Skin epidermis (tissue), 12 donors: ENCODE data around the gene TPPP3.

ENCODE experiments used
- H3K27ac ChIP-seq, 21 experiments: fragments of 200-600 bp; sonication (generic) in 11 of 21; one replicate each; pipeline ENCODE4 v1.5.0; 2020; ENCODE audit warnings: mild to moderate bottlenecking in 3 of 21, inconsistent platforms in 2 of 21, moderate library complexity in 2 of 21
- H3K4me3 ChIP-seq, 7 experiments: fragments of 200-600 bp; sonication (generic) in 2 of 7; one replicate each; pipeline ENCODE4 v1.5.0; 2020; ENCODE audit warnings: inconsistent platforms in 2 of 7, mild to moderate bottlenecking in 2 of 7, moderate library complexity in 1 of 7

The TPPP3 gene

DNA sequence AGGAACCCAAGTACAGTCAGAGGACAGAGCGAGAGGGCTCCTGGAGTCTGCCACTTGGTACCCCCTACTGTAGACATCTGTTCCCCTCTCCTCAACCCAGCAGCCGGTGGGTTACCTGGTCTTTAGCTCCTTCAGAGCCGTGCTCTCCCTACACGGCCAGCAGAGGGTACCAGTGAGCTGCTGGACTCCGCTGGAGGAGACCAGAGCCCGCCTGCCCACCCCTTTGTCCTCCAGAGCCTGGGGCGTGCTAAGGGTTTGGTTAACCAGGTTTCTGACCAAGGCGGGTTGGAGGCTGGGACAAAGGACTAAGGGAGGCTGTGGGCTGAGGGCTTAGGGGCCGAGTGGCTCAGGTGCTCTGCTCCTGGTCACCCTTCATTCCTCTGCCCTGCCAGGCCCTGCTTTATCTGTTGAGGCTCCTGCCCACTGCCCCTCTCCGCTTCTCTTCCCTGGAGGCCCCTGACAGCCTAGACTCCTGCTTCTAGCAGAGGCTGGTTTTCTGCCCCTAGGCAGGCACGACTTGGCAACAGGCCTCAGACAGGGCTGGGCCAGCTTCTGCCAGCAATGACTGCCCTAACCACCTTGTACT, 34.9 kb upstream of the TPPP3 start:
- Histone ChIP-seq H3K4me3 (no peak overlapping the region), H3K27ac (peak overlapping the region in 4 of 21 experiments; percentile 7 to 36 (median 18))

DNA sequence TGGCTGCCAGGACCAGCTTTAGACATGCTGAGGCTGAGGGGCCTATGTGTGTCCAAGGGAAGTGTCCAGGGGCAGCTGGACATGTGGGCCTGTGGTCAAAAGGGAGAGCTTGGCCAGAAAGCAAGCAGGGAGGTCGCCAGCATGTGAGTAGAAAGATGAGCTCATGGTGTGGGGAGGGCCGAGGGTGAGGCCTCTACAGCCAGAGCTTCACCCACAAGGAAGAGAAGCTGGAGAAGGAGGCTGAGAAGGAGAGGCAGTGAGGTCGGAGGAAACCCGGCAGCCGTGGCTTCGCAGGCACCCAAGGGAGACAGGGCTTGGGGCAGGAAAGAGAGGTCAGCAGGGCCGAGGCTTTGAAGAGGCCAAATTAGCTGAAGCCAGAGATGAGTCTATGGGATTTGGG, 33.7 kb upstream of the TPPP3 start:
- Histone ChIP-seq H3K4me3 (no peak overlapping the region), H3K27ac (no peak overlapping the region)

DNA sequence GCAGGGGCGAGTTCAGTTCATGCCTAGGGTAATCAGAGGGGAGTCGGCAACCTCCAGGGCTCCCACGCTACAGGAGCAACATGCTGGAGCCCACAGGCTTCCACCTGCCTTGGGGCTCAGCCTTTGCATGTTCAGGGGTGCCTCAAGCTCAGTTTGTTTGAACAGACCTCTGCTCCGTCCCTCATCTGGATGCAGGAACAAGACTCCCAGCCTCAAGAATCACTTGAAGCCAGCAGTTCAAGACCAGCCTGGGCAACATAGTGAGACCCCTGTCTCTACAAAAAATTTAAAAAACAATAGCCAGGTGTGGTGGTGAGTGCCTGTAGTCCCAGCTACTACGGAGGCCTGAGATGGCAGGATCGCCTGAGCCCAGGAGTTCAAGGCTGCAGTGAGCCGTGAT, 32.7 kb upstream of the TPPP3 start:
- peak overlapping the region in 2 of 21 experiments; percentile 10 to 16 for H3K27ac ChIP-seq
- no peak overlapping the region for H3K4me3 ChIP-seq

DNA sequence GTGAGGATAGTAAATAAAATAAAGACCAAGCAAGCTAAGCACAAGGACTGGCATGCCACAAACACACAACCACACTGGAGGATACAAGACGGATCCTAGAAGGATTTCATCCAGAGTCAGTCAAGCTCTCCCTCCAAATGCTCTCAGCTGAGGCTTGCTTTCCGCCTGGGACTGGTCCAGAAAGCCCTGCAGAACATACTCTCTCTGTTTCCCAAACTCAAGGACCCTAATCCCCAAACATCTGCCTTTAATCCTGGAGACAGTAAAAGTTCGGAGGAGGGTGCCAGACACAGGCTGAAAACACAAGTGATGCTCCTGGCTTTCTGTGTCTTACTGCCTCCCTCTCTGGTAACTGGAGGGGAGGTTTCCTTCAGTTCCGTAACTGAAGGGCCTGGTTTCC, 32.3 kb upstream of the TPPP3 start:
- Histone ChIP-seq H3K4me3 (no peak overlapping the region), H3K27ac (peak overlapping the region in 2 of 21 experiments; percentile 10 to 16)

DNA sequence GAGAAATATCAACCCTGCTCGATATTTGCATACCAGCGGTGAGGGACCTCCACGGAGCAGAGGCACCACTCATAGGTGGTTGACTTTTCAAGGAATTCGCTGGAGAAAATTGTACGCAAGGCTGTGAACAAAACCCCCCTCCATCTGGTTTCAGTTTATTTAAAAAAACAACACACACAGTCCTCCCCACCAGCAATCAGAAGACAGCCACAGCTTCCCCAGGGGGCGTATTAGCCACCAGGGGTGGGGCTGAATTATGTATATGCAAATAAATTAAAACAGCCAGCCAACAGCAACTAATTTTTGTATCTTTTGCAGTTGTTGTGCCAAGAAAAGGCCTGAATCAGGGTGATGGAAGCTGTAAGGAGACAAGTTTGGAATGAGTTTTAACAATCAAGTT, 31.8 kb upstream of the TPPP3 start:
- H3K27ac ChIP-seq, result peak overlapping the region in 1 of 21 experiments; percentile 14

DNA sequence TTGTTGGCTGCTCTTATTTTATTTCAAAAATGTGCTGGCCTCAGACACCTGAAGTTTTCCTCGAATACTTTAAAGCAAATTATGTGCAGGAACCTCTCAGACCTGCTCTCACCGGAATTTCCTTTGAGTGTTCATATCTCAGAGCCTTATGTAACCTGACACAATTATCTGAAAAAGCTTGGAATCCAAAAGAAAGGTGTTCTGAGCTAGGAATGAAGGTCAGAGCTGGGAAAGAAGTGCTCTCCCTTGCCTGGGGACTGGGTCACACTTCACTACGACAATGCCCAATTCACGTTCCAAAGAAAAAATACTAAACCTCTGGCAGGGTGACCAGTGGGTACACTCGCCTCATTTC, 30.9 kb upstream of the TPPP3 start:
- Histone ChIP-seq H3K27ac (no peak overlapping the region), H3K4me3 (no peak overlapping the region)

More for the DNA sequence above, 31.8 kb upstream of the TPPP3 start:
- H3K4me3 ChIP-seq, result no peak overlapping the region

DNA sequence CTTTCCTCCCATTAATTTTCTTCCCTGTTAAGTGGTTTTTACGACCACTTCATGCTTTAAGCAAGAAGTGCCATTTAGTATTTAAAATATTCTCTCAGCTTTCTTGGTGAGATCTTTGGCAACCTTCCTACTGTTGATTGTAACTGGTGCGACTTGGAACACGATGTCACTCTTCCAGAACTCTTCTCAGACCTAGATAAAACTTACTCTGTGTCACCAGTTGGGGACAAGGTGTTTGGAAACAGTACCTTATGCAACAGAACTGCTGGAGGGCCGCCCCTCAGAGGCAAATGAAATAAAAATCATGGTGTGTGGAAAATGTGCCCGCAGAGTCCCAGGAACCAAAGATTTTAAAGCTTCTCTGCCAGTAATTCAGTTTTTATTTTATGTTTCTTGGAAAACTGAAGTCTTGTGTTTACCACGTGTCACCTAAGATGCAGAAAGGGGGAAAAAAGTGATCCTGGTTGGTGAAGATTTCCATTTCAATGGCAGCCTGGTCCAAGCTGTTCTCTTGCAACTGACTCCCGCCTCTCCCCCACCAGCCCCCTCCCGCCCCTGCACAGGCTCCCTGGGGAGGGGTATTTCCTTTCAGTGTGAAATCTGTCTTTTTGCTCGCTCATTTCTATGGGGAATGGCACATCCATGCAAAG, 30.4 kb upstream of the TPPP3 start:
- no peak overlapping the region for H3K27ac ChIP-seq
- no peak overlapping the region for H3K4me3 ChIP-seq

DNA sequence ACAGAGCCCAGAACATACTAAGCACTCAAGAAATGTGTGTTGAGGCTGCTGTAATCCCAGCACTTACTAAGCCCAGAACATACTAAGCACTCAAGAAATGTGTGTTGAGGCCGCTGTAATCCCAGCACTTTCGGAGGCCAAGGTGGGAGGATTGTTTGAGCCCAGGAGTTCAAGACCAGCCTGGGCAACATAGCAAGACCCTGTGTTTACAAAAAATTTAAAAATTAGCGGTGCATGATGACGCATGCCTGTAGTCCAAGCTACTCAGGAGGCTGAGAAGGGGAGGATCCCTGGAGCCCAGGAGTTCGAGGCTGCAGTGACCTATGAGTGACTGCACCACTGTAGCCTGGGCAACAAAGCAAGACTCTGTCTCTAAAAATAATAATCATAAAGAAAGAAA, 29.7 kb upstream of the TPPP3 start:
- Histone ChIP-seq H3K4me3 (no peak overlapping the region), H3K27ac (no peak overlapping the region)

DNA sequence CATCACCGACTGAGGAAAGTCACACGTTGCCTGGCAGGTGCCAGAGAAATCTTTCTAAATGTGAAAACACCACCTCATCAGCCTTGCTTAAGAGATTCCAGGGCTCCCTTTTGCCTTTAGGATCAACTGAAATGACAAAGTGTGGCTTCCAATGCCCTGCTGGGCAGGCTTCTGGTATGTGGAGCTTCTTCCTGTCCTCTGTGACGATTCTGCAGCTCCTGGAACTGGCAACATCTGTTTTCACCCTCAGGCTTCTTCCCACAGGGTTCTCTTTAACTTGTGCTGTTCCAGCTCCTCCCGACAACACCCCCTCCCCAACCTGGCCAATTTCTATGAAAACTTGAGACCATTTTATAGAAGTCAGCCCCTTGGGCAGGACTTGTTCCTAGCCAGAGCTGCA, 27.7 kb upstream of the TPPP3 start:
- H3K27ac ChIP-seq, result no peak overlapping the region
- H3K4me3 ChIP-seq, result no peak overlapping the region

DNA sequence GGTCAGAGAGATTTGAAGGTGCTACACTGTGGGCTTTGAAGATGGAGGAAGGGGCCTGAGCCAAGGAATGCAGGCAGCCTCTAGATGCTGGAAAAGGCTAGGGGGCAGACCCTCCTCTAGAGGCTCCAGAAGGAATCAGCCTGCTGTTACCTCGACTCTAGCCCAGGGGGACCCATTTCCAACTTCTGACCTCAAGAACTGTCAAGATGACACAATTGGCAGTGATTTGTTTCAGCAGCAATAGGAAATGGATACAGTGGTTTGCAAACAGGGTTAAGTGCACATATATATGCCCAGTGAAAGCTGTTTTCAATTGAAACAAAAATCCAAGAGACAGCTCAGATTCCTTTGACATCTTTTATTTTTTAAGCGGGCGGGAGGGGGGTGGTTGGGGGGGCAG, 26.6 kb upstream of the TPPP3 start:
- H3K4me3 ChIP-seq, result no peak overlapping the region
- H3K27ac ChIP-seq, result no peak overlapping the region

DNA sequence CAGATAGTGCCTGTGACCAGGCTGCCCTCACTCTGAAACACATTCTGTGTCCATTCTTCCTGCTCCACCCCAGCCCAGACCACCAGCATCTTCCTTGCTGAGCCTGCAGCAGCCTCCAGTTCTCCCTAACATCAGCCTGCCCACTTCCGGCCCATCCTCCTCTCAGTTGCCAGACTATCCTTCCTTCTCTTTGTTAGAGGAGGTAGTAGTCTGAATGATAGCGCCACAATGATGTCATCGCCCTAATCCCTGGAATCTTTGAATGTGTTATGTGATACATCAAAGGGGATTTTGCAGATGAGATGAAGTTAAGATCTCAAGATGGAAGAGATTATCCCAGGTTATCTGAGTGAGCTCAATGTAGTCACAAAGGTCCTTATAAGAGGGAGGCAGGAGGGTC, 26.2 kb upstream of the TPPP3 start:
- H3K4me3 ChIP-seq, result no peak overlapping the region
- no peak overlapping the region for H3K27ac ChIP-seq

DNA sequence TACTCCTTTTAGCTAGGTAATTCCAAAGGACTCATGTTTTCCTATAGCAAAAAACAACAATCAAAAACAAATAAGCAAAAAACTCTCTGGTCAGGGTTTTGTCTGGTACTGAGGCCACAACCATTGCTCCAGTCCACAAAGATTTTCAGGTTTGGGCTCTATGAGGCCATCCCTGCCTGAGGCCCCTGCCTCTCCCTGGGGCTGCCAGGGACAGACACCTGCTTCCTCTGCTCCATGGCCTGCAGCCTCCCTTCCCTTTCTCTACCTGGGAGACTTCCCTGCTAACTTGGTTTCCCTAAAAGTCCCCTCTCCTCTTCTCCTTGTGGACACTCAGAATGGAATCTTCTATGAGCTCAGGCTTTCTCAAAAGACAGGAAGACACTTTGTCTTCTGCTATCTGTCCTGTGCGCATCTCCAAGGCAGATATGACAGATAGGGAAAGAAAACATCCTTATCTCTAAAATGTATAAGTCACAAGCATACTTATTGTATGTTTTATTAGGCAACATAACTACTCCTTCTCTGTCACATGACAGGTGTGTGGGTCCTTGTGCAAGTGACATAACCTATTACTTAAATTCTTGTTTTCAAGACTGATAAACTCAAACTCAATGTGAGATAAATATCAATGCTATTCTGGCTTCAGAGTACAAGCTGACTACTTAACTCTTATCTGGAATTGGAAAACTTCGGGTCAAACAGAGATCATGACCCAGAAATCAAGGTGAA, 24.2 kb upstream of the TPPP3 start:
- H3K27ac ChIP-seq, result peak overlapping the region in 3 of 21 experiments; percentile 32 to 86 (median 84)
- no peak overlapping the region for H3K4me3 ChIP-seq

DNA sequence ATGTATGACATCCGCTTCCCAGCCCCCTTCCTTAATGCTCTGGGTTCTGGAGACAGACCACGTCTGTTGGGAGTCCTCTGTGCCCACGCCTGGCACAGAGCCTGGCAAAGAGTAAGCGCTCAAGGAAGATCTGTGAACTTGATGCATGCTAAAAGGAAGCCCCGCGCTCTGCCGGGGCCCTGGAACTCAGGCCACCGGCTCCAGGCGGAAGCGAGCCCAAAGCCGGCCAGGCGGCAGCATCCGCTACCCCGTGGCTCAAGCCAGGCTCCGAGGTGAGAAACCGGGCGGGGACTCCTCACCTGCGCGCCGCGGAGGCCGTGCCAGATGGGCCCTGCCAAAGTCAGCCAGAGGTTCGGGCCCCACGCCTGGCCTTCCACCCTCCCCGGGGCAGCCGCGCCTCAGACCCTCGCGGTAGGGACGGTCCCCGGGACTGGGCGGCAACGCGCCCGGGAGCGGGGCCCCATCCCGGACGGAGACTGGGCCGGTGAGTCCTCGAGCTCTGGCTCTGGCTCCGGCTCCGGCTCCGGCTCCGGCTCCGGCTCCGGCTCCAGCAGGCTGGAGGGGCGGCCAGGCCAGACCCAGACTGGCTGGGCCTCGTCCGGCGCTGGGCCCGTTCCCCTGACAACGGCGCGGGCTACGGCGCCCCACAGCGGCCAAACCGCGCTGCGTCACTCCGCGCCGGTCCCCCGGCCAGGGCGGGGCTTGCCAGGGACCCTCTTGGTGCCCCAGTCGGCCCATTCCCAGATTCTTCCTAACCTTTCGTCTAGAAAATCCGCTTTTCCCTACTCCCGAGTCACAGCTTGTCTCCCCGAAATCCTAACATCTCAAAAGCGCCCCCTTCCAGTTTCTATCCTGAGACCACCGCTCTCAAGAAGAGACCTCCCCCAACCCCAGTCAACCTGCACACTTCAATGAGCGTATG, 22.8 kb upstream of the TPPP3 start, which contains the start of gene ZDHHC1:
Gene ZDHHC1, minus strand, starts transcription at position 606 of the 922 bp plus-strand sequence. CDS start 8,702 bp downstream, outside the sequence.
- Histone ChIP-seq H3K4me3 (peak within 1 kb of the TSS; percentile 52 to 70 (median 67)), H3K27ac (peak within 1 kb of the TSS; percentile 59 to 95 (median 88))

DNA sequence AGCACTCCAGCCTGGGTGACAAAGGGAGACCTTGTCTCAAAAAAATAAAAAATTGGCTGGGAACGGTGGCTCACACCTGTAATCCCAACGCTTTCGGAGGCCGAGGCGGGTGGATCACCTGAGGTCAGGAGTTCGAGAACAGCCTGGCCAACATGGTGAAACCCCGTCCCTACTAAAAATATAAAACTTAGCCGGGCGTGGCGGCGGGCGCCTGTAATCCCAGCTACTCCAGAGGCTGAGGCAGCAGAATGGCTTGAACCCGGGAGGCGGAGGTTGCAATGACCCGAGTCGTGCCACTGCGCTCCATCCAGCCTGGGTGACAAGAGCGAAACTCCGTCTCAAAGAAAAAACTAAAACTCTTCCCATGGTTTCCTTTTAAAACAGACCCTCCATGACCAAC, 22.1 kb upstream of the TPPP3 start:
- H3K27ac ChIP-seq, result peak overlapping the region in 18 of 21 experiments; percentile 59 to 95 (median 89)
- H3K4me3 ChIP-seq, result peak overlapping the region; percentile 52 to 70 (median 67)

DNA sequence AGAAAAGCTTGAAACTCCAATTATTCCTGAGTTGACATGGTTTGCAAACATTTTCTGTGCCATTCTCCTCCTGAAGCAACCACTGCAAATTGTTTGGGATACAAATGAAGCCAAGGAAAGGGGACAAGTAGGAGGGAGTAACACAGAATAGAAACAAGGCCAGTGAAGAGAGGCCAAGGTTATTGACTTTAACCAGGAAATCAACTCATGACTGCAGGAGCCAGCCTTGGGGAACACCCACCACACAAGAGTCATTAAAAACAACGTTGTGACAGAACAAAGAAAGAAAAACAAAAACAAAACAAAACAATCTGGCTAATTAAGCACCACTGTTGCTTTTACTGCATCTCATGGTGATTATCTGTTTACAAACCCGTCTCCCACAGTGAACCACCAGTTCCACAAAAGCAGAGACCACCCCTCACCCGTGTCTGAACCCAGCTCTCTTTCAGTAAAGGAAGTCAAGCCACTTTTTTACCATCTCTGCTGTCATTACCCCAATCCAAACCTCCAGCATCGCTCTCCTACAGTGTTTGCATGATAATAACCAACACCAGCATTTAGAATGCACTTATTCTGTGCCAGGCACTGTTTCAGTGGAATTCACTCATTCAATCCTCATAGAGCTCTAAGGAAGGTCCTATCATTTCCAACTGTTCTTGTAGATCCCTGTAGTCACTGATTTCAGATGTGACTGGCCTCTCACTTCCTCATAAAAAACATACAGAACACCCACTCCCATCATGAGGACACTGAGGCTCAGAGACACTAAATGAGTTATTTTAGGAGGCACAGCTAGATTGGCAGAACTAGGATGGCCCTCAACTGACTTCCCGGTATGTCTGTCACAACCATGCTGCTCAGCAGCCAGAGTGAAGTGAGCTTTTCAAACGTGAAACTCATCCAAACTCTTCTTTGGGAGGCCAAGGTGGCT, 20.9 kb upstream of the TPPP3 start:
- no peak overlapping the region for H3K4me3 ChIP-seq
- H3K27ac ChIP-seq, result peak overlapping the region in 12 of 21 experiments; percentile 6 to 92 (median 26)

DNA sequence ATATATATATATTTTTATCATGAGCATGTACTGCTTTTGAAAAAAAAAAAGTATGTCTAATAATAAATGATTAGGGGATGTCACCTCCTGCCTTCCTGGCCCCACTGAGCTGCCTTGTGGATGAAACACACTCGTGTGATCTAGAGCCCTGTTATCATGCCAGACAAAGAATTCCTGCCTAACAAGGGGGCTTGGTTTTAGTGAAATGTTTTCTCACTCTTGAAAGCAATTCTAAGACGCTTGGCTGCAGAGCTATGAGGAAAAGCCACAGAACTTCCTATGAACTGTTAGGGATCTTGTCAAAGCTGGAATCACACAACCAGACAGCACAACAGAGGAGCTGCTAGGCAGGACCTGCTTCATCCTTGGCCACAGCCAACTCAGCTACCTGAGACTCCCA, 19.0 kb upstream of the TPPP3 start:
- peak overlapping the region in 2 of 21 experiments; percentile 3 to 42 for H3K27ac ChIP-seq

DNA sequence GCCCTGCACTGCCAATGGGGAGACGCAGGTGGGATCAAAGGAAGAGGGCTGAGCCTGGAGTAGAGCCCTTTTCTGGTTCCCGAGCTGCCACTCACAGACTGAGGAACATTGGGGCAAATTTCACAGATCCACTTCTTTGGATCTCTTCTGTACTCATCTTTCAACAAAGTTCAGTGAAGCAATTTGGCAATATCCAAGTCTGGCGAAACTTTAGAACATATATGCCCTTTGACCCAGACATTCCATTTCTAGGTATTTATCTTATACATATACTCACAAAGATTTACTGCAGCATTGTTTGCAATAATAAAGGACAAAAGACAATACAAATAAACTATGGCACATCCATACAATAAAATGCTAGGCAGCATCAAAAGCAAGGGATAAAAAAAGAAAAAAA, 18.0 kb upstream of the TPPP3 start:
- Histone ChIP-seq H3K4me3 (no peak overlapping the region), H3K27ac (no peak overlapping the region)

More for the DNA sequence above, 19.0 kb upstream of the TPPP3 start:
- no peak overlapping the region for H3K4me3 ChIP-seq

DNA sequence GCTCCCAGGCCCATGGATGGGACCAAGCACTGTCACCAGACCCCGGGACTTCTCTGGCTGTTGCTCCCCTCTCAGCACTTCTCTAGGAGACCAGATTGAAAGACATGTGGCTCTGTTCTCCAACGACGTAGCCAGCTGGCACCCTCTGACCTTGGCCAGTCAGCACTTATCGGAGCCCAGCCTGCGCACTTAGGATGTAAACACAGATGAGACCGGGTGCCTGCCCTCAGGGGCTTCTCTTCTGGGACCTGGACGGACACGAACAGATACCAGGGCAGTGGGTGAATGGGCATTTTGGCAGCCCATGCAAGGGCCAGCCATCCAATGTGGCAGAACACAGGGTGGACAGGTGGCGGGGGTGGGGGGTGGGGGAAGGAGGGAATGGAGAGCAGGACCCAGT, 16.3 kb upstream of the TPPP3 start:
- no peak overlapping the region for H3K4me3 ChIP-seq
- peak overlapping the region in 15 of 21 experiments; percentile 2 to 76 (median 42) for H3K27ac ChIP-seq
